ENCODE results near the gene SINHCAF.

SINHCAF gene

DNA sequence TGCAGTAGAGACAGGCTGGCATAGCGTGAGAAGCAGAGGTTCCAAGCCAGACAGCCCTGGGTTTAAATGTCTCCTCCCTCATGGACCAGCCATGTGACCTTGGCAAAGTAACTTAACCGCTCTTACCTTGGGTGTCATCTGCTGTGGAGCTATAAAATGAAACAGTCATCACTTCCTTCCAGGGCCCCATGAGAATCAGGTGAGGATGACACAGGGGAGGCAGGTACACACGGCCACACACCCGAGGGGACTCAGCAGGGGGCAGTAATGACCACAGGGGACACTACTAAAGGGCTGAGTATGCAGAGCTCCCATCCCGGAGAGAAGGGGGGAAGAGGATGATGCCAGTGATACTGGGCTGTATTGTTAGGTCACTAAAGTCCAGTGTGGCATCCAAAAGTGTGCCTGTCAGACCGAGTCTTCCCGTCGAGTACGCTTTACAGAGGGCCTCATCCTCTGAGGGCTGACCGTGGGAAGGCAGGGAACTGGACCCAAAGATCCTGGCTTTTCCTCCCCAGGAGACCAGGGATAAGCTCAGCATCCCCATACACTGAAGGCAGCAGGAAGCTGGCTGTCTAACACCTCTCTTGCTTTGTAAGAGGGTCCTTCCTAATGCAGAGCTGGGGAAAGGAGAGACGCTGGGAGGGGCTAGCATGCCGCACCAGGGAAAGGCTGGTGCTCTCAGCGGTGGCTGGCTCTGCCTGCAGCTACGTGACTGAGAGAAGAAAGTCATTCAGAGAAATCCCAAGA, 94.2 kb downstream of the SINHCAF start:
- DNase-seq = no peak

Measured in CD4-positive, alpha-beta T cell treated with Interleukin-12 subunit alpha and Interleukin-12 subunit beta, for 1 hour (primary cell).